ENCODE results near the gene SLC22A31.

The SLC22A31 gene

GRCh38 chr16:89179656-89180315 lies 20.6 kb downstream of the SLC22A31 start:
- no peak for DNase-seq (ENCODE audit: low read depth in 2 of 3, low spot score in 2 of 3)

GRCh38 chr16:89179148-89179484 lies 21.2 kb downstream of the SLC22A31 start:
- DNase-seq (ENCODE audit: low read depth in 2 of 3, low spot score in 2 of 3), result no peak

- DNase-seq (ENCODE audit: low read depth in 2 of 3, low spot score in 2 of 3), result no peak
These were observed 21.7 kb downstream of the SLC22A31 start for GRCh38 chr16:89178453-89179147.

GRCh38 chr16:89177501-89177900 lies 22.8 kb downstream of the SLC22A31 start:
- DNase-seq (ENCODE audit: low read depth in 2 of 3, low spot score in 2 of 3), result no peak

GRCh38 chr16:89176717-89177116 lies 23.6 kb downstream of the SLC22A31 start:
- DNase-seq (ENCODE audit: low read depth in 2 of 3, low spot score in 2 of 3), result no peak

- DNase-seq (ENCODE audit: low read depth in 2 of 3, low spot score in 2 of 3), result no peak
These were observed 24.1 kb downstream of the SLC22A31 start for GRCh38 chr16:89176147-89176690.

GRCh38 chr16:89175280-89176146 lies 24.8 kb downstream of the SLC22A31 start:
- no peak for DNase-seq (ENCODE audit: low read depth in 2 of 3, low spot score in 2 of 3)

- no peak for DNase-seq (ENCODE audit: low read depth in 2 of 3, low spot score in 2 of 3)
These were observed 25.5 kb downstream of the SLC22A31 start for GRCh38 chr16:89174877-89175276.

- no peak for DNase-seq (ENCODE audit: low read depth in 2 of 3, low spot score in 2 of 3)
These were observed 26.1 kb downstream of the SLC22A31 start for GRCh38 chr16:89174055-89174827.

GRCh38 chr16:89173174-89173921 lies 27.0 kb downstream of the SLC22A31 start:
- DNase-seq (ENCODE audit: low read depth in 2 of 3, low spot score in 2 of 3), result no peak

- DNase-seq (ENCODE audit: low read depth in 2 of 3, low spot score in 2 of 3), result no peak
These were observed 27.7 kb downstream of the SLC22A31 start for GRCh38 chr16:89172528-89173173.

- no peak for DNase-seq (ENCODE audit: low read depth in 2 of 3, low spot score in 2 of 3)
These were observed 28.2 kb downstream of the SLC22A31 start for GRCh38 chr16:89172171-89172527.

GRCh38 chr16:89171216-89172170 lies 28.8 kb downstream of the SLC22A31 start, which contains the start of gene CDH15:
TSS of gene CDH15 (plus strand) at chr16:89171748. CDS start at chr16:89171832, 84 bp downstream.
- peak; percentile 80 to 88 (median 81) for DNase-seq (ENCODE audit: low read depth in 2 of 3, low spot score in 2 of 3)

- DNase-seq (ENCODE audit: low read depth in 2 of 3, low spot score in 2 of 3), result no peak
These were observed 29.8 kb downstream of the SLC22A31 start for GRCh38 chr16:89170346-89171215.

GRCh38 chr16:89169778-89170177 lies 30.6 kb downstream of the SLC22A31 start:
- DNase-seq (ENCODE audit: low read depth in 2 of 3, low spot score in 2 of 3), result no peak

- no peak for DNase-seq (ENCODE audit: low read depth in 2 of 3, low spot score in 2 of 3)
These were observed 31.8 kb downstream of the SLC22A31 start for GRCh38 chr16:89168381-89169189.
